ENCODE measurements around the gene QDPR.
"Not testable (repeated sequence)": the region's sequence is repeated elsewhere in the genome, so short reads cannot be mapped to it uniquely, and the experiment has no call there.

QDPR gene

GRCh38 chr4:17448689-17449088 lies 63.2 kb downstream of the QDPR start:
- no peak overlapping the region for H3K4me3 ChIP-seq (ENCODE audit: low read depth, low read length)
- in situ Hi-C loops (cut with HindIII; ENCODE audit: low sequenced_read_pairs) = no loop called here
- no peak for TF ChIP-seq CTCF (IDR thresholded peaks at IDR 0.05; ENCODE audit: low read depth, low read length)
- peak; percentile 53 for DNase-seq (ENCODE audit: low read depth, low spot score)

- in situ Hi-C loops (cut with HindIII; ENCODE audit: low sequenced_read_pairs) = no loop called here
- peak; percentile 77 for DNase-seq (ENCODE audit: low read depth, low spot score)
- peak; percentile 75 for TF ChIP-seq CTCF (IDR thresholded peaks at IDR 0.05; ENCODE audit: low read depth, low read length)
- no peak overlapping the region for H3K4me3 ChIP-seq (ENCODE audit: low read depth, low read length)
Measured at GRCh38 chr4:17447675-17448298, 64.1 kb downstream of the QDPR start.

GRCh38 chr4:17447056-17447455 lies 64.8 kb downstream of the QDPR start:
- TF ChIP-seq CTCF (IDR thresholded peaks at IDR 0.05; ENCODE audit: low read depth, low read length) = no peak
- peak; percentile 23 for DNase-seq (ENCODE audit: low read depth, low spot score)
- in situ Hi-C loops (cut with HindIII; ENCODE audit: low sequenced_read_pairs) = no loop called here
- H3K4me3 ChIP-seq (ENCODE audit: low read depth, low read length) = no peak overlapping the region

GRCh38 chr4:17442477-17442876 lies 69.4 kb downstream of the QDPR start:
- in situ Hi-C loops (cut with HindIII; ENCODE audit: low sequenced_read_pairs); H3K4me3 ChIP-seq (ENCODE audit: low read depth, low read length); DNase-seq (ENCODE audit: low read depth, low spot score): not testable (repeated sequence)

GRCh38 chr4:17437396-17437795 lies 74.5 kb downstream of the QDPR start:
- H3K4me3 ChIP-seq (ENCODE audit: low read depth, low read length) = no peak overlapping the region
- TF ChIP-seq CTCF (IDR thresholded peaks at IDR 0.05; ENCODE audit: low read depth, low read length) = no peak
- in situ Hi-C loops (cut with HindIII; ENCODE audit: low sequenced_read_pairs) = no loop called here
- DNase-seq (ENCODE audit: low read depth, low spot score) = no peak

- no peak for TF ChIP-seq CTCF (IDR thresholded peaks at IDR 0.05; ENCODE audit: low read depth, low read length)
- in situ Hi-C loops (cut with HindIII; ENCODE audit: low sequenced_read_pairs) = no loop called here
- H3K4me3 ChIP-seq (ENCODE audit: low read depth, low read length) = no peak overlapping the region
- DNase-seq (ENCODE audit: low read depth, low spot score) = no peak
Measured at GRCh38 chr4:17436750-17437090, 75.2 kb downstream of the QDPR start.

Data from astrocyte of the spinal cord (primary cell).